ENCODE data around the gene ARL10. TPM values are rescaled to one million over a fixed set of nuclear protein-coding genes. Genes with fewer than 3 reads are reported as not detected.

ARL10 gene
- total RNA-seq, 2 experiments from 2014 or later = 9.3 to 12.2 TPM

DNA sequence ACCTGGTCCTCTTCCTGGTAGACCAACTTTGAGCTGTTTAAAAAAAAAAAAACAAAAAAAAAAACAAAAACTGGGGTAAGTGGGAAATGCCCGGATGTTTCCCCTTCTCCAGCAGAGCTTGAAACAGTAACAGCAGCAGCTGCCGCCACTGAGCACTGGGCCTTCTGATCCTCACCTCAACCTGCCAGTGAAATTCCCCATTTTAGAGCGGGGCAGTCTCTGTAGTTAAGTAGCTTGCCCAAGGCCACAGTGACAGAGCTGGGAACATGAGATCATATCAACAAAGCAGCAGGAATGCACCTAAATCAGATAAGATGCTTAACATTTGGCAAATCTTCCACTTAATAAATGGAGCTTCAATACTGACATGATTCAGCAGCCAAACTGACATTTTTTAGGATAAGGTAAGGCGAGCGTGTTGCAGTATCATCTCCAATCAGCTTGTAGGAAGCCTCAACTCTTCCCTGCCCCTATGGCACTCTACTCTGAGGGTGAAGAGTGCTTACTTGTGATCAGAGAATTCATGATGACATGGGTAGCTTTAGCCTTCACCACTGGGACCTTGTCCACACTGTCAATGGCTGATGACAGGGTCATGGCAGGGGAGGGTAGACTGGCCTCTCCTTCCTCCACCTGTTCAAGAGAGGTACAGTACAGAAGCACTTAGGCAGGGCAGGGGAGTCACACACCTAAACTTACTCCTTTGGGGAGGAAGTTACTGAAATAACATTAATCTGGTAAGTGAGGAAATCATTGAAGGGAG lies 13.0 kb upstream of the ARL10 start:
- Mint-ChIP-seq H3K36me3 (peaks cover 33% of the 10 kb centered on the region), H3K27ac (peak overlapping the region; percentile 36), H3K4me1 (ENCODE audit: low read depth) (peaks cover 13% of the 10 kb centered on the region), H3K4me3 (no peak overlapping the region), H3K27me3 (no peaks in the 10 kb centered on the region), H3K9me3 (no peaks in the 10 kb centered on the region)
- intact Hi-C loops (cut with micrococcal nuclease) = no loop called here
- no peak for DNase-seq
- POLR2A ChIA-PET = interaction anchor here (0.6 to 0.9 kb wide), 3 partner anchors 9 to 291 kb away, joined by 3 to 5 read pairs (median 3); partner anchors contain the start of gene KIAA1191
- CTCF ChIA-PET = interaction anchor here (1.6 kb wide), 1 partner anchor 9 kb away, joined by 5 read pairs; the partner anchor contains the start of gene KIAA1191

DNA sequence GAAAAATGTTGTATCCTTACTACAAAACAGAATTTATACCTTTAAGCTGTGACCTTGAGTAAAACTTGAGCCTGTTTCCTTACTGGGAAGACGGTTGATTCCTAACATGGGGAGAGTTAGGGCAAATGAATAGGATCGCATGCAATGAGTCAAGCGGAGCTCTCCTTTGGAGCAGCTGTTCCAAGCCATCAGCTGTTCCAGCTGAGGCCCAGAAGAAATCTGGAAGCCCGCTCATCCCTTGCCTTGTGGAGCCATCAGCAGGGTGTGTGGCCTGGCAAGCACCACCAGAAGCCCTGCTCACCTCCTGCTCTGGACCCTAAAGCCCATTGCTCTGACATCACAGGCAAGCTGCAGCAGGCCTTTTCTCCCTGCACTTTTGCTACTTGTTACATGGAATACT lies 11.8 kb upstream of the ARL10 start:
- ChIA-PET POLR2A (no interaction called here), CTCF (no interaction called here)
- no peaks in the 10 kb centered on the region for H3K27me3 Mint-ChIP-seq
- H3K9me3 Mint-ChIP-seq = no peaks in the 10 kb centered on the region
- H3K36me3 Mint-ChIP-seq = peaks cover 33% of the 10 kb centered on the region
- H3K4me3 Mint-ChIP-seq = no peak overlapping the region
- H3K27ac Mint-ChIP-seq = no peak overlapping the region
- DNase-seq = no peak
- peaks cover 20% of the 10 kb centered on the region for H3K4me1 Mint-ChIP-seq (ENCODE audit: low read depth)
- intact Hi-C loops (cut with micrococcal nuclease) = no loop called here

DNA sequence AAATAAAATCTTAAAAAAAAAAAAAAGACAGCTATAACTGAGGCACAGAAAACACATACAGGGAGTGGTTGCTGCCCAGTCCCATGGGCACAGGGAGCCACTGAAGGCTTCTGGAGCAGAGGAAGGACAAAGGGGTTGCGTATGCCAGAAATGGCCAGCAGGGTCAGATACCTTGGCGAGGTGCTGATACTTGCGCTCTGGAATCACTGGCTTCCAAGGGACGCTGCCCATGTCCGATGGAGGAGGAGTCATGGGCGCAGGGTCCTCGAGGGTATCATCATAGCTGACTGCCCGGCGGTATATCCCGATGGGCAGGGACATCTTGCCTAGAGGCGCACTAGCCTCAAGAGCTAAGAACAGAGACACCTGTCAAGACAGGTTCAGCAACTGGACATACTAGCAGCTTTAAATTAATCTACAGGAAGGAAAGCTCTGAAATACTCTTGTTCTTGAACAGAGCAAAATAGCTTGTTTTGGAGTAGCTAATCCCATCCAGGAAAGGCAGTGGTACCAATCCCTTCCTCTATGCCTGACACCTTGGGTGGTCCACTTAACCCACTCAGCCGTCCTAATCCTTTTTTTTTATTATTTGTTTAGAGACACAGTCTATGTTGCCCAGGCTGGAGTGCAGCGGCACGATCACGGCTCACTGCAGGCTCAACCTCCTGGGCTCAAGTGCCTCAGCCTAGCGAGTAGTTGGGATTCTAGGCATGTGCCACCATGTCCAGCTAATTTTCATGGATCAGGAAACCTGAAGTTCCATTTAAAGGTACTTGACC lies 9.7 kb upstream of the ARL10 start:
- CTCF ChIA-PET = no interaction called here
- Mint-ChIP-seq H3K9me3 (no peaks in the 10 kb centered on the region), H3K4me3 (no peak overlapping the region), H3K27me3 (no peaks in the 10 kb centered on the region), H3K27ac (no peak overlapping the region), H3K36me3 (peaks cover 25% of the 10 kb centered on the region), H3K4me1 (ENCODE audit: low read depth) (peaks cover 26% of the 10 kb centered on the region)
- intact Hi-C loops (cut with micrococcal nuclease) = no loop called here
- DNase-seq = no peak
- POLR2A ChIA-PET = no interaction called here

DNA sequence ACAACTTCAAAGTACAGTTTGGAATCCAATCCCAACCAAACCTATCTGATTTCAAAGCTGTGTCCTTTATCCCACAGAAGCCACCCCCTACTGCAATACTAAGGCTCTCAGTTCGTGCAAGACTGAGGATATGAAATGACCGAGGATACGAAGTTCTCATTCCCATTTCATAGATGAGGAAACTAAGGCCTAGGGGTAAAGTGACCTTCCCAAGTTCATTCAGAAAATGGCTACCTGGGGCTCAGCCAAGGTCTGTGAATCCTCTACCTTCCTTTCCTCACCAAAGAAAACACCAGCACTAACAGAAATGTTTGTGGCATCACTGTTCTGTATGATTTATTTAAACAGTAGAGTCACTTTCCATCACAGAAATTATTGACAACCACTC lies 9.1 kb upstream of the ARL10 start:
- CTCF ChIA-PET = no interaction called here
- peaks cover 25% of the 10 kb centered on the region for H3K36me3 Mint-ChIP-seq
- no peak for DNase-seq
- intact Hi-C loops (cut with micrococcal nuclease) = no loop called here
- no peaks in the 10 kb centered on the region for H3K9me3 Mint-ChIP-seq
- no peak overlapping the region for H3K4me3 Mint-ChIP-seq
- POLR2A ChIA-PET = no interaction called here
- peaks cover 26% of the 10 kb centered on the region for H3K4me1 Mint-ChIP-seq (ENCODE audit: low read depth)
- H3K27me3 Mint-ChIP-seq = no peaks in the 10 kb centered on the region
- no peak overlapping the region for H3K27ac Mint-ChIP-seq

DNA sequence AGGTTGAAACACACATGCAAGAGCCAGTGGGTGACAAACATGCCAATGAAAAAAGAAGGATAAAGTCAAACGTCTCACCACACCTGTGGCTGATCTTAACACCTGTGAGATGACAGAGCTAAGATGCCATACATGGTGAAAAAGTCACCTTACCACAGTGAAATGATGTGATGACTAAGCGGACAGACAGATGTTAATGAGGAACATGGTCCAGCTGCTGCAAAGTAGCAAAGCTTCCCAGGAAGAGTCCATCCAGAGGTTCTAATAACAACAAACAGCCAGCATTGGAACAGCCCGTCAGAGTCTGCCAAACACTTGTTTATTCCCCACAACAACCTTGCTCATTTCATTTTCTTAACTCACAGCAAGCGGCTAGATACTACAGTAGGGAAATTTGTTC lies 5.6 kb upstream of the ARL10 start:
- Mint-ChIP-seq H3K27ac (peak overlapping the region; percentile 8), H3K36me3 (peaks cover 18% of the 10 kb centered on the region), H3K9me3 (no peaks in the 10 kb centered on the region), H3K4me1 (ENCODE audit: low read depth) (peaks cover 37% of the 10 kb centered on the region), H3K27me3 (no peaks in the 10 kb centered on the region), H3K4me3 (peak overlapping the region; percentile 67)
- CTCF ChIA-PET = interaction anchor here (2.5 kb wide), 1 partner anchor 124 kb away, joined by 10 read pairs; no protein-coding TSS in a partner anchor
- POLR2A ChIA-PET = interaction anchor here (0.7 to 1.1 kb wide), 2 partner anchors 29 to 287 kb away, joined by 3 read pairs; partner anchors contain the start of genes HIGD2A and NOP16
- no peak for DNase-seq
- intact Hi-C loops (cut with micrococcal nuclease) = loop anchor here (5.0 kb wide), 1 partner anchor 178 kb away; the partner anchor contains the start of gene RNF44

DNA sequence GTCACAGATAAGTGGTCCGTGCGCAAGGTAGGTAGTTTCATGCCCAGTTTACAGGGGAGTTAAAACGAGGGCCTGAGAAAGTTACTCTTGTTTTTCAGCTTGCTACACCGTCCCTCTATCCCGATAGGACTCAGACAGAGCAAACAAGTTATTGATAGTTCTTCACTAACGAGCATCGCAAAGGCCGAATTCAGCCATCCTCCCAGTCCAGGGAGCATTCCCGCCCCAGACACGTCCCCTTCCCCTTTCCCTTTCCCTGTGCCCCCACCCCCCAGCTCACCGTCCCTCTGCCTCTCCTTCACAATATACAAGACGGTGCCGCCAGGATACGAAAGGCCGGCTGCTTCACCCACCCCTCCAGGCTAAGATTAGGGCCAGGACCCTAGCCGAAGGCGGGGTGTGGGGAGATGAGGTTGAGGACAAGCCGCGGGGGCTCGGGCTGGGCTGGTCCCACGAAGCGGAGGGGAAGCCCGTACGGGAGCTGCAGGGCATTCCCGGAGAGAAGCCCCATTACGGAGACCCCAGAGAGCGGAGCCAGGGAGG lies 4.3 kb upstream of the ARL10 start:
- DNase-seq = peak; percentile 37

DNA sequence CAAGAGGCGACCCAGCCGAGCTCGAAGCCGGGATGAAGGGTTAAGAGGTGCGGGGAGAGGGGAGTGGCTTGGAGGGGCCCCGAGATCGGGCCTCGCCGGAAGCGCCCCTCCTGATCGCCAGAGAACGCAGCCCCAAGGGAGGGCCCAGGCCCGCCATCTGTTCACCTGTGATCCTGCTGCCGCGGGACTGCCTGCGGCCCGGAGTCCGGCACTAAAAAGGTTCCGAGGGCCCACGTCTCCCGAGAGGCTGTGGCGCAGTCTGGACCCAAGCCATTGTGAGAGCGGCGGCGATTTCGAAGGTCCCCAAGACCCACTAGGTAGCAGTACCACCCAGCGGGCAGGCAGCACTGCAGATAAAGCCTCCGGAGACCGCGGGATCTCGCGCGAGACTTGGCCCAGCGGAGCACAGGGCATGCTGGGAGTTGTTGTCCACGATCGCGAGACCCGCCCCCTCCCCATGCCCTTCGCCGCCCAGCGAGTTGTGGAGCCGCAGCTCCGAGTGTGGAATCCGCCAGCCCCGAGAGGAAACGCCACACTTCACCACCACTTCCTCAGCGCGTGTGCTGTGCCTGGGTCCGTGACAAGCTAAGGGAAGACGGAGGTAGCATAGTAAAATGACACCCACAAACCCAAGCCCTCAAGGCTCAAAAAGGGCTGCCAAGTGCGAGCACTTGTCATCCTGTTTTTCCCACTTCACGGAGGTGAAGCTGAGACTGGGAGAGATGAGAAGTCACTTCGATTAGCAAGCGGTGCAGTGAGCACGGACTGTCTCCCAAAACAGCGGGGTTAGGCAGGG lies 3.7 kb upstream of the ARL10 start, which contains the start of gene KIAA1191:
Gene KIAA1191 (minus strand): TSS at position 328 of the 796 bp plus-strand sequence. CDS start 2,256 bp downstream, outside the sequence.
- Mint-ChIP-seq H3K4me1 (ENCODE audit: low read depth) (peaks cover 38% of the 10 kb centered on the region), H3K9me3 (no peaks in the 10 kb centered on the region), H3K36me3 (peaks cover 15% of the 10 kb centered on the region), H3K27me3 (no peaks in the 10 kb centered on the region), H3K4me3 (peak within 1 kb of the TSS; percentile 99), H3K27ac (peak within 1 kb of the TSS; percentile 90)
- CTCF ChIA-PET = interaction anchor here (1.1 to 2.5 kb wide), 6 partner anchors 9 to 632 kb away, joined by 3 to 10 read pairs (median 6); partner anchors contain the start of gene CLTB
- POLR2A ChIA-PET = interaction anchor here (0.7 to 1.5 kb wide), 5 partner anchors 9 to 176 kb away, joined by 3 to 5 read pairs (median 3); partner anchors contain the start of gene CLTB
- DNase-seq = peak; percentile 97
- intact Hi-C loops (cut with micrococcal nuclease) = loop anchor here (1.0 to 5.0 kb wide), 3 partner anchors 27 to 176 kb away; partner anchors contain the start of genes FAF2, HIGD2A, NOP16 and RNF44

More for the DNA sequence above, 4.3 kb upstream of the ARL10 start:
- Mint-ChIP-seq H3K27ac (peak overlapping the region; percentile 90), H3K4me3 (peak overlapping the region; percentile 99), H3K36me3 (peaks cover 14% of the 10 kb centered on the region), H3K4me1 (ENCODE audit: low read depth) (peaks cover 37% of the 10 kb centered on the region), H3K9me3 (no peaks in the 10 kb centered on the region), H3K27me3 (no peaks in the 10 kb centered on the region)
- CTCF ChIA-PET = interaction anchor here (1.4 to 2.5 kb wide), 4 partner anchors 9 to 126 kb away, joined by 3 to 10 read pairs (median 6); partner anchors contain the start of gene CLTB
- POLR2A ChIA-PET = interaction anchor here (0.7 to 1.1 kb wide), 3 partner anchors 9 to 55 kb away, joined by 3 to 5 read pairs (median 3); partner anchors contain the start of gene CLTB
- intact Hi-C loops (cut with micrococcal nuclease) = loop anchor here (1.0 to 5.0 kb wide), 2 partner anchors 27 to 176 kb away; partner anchors contain the start of genes HIGD2A, NOP16 and RNF44

DNA sequence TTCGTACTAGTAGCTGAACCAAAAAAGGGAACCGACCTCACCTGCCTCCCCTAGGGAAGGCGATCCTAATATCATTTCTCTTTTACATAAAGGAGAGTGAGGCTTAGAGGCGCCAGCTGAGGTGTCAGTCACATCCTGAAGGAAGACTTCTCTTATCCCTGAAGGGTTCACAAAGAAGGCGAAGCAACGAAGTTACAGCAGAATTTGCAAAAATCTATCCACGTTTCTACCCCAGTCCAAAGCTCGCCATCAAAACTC lies 3.1 kb upstream of the ARL10 start:
- intact Hi-C loops (cut with micrococcal nuclease) = loop anchor here (2.0 to 5.0 kb wide), 2 partner anchors 87 to 175 kb away; partner anchors contain the start of genes FAF2 and RNF44
- CTCF ChIA-PET = interaction anchor here (1.1 to 2.5 kb wide), 5 partner anchors 10 to 632 kb away, joined by 3 to 10 read pairs (median 6); partner anchors contain the start of gene CLTB
- DNase-seq = no peak
- Mint-ChIP-seq H3K4me3 (peak overlapping the region; percentile 99), H3K27ac (peak overlapping the region; percentile 90), H3K9me3 (no peaks in the 10 kb centered on the region), H3K27me3 (no peaks in the 10 kb centered on the region), H3K4me1 (ENCODE audit: low read depth) (peaks cover 40% of the 10 kb centered on the region), H3K36me3 (peaks cover 18% of the 10 kb centered on the region)
- POLR2A ChIA-PET = interaction anchor here (0.7 to 1.5 kb wide), 4 partner anchors 10 to 176 kb away, joined by 3 to 5 read pairs (median 3); no protein-coding TSS in a partner anchor

DNA sequence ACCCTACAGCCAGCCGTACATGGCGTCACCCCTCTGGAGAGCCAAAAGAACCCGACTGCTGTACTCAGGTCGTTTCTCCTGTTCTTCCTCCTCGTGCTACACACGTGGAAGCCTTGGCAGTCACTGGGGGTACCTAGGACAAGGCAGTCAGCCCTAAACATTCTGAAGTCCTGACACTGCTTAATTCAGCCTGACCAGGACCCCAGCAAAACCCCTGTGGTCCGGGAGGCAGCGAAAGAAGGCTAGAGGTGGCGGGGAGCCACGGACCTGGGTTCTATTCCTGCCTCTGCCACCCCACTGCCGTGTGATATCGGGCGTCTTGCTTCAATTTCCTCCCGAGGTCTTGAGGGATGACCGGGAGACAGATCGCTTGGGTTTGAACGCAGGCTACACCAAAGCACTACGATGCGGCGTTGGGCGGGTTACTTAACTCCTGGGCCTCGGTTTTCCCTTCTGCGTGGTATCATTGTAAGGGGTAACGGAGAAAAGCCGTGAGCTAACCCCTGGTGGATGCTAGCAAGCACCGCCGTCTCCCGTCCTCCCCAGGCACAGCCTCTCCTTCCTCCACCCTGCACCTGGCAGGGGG lies 429 bp upstream of the ARL10 start:
- H3K9me3 Mint-ChIP-seq = no peaks in the 10 kb centered on the region
- H3K27ac Mint-ChIP-seq = peak overlapping the region; percentile 18
- intact Hi-C loops (cut with micrococcal nuclease) = loop anchor here (1.0 to 5.0 kb wide), 2 partner anchors 24 to 172 kb away; partner anchors contain the start of gene RNF44
- ChIA-PET POLR2A (no interaction called here), CTCF (no interaction called here)
- peaks cover 26% of the 10 kb centered on the region for H3K4me1 Mint-ChIP-seq (ENCODE audit: low read depth)
- H3K36me3 Mint-ChIP-seq = peaks cover 16% of the 10 kb centered on the region
- DNase-seq = no peak
- H3K27me3 Mint-ChIP-seq = no peaks in the 10 kb centered on the region
- H3K4me3 Mint-ChIP-seq = peak overlapping the region; percentile 73

DNA sequence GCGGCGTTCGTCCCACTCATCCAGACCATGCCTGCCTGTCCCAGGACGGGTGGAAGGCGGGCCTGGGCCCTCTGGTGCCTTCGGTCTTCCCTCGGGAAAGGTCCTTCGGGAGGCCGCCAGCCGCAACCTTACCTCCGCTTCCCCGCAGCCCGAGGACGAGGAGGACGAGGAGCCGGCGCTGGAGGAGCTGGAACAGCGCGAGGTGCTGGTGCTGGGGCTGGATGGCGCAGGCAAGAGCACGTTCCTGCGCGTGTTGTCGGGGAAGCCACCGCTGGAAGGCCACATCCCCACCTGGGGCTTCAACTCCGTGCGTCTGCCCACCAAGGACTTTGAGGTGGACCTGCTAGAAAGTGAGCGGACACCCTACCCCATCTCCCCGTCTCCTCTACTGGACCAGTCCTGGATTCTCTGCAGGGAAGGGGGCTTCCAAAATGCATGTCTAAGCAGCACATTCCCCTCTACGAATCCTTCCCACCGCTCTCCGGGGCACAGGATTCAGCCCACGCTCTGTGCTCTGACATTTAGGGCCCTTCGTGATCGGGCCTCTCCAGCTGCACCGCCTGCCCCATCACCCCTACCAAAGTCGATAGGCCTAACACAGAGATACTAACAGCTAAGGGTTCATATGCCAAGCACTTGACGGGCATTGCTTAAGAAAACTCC lies 1.1 kb downstream of the ARL10 start:
- CTCF ChIA-PET = interaction anchor here (1.6 kb wide), 1 partner anchor 81 kb away, joined by 3 read pairs; no protein-coding TSS in a partner anchor
- Mint-ChIP-seq H3K36me3 (peaks cover 22% of the 10 kb centered on the region), H3K4me3 (peak overlapping the region; percentile 71), H3K9me3 (no peaks in the 10 kb centered on the region), H3K4me1 (ENCODE audit: low read depth) (peaks cover 25% of the 10 kb centered on the region), H3K27me3 (no peaks in the 10 kb centered on the region), H3K27ac (no peak overlapping the region)
- DNase-seq = no peak
- intact Hi-C loops (cut with micrococcal nuclease) = no loop called here
- POLR2A ChIA-PET = no interaction called here

All from activated CD4-positive, alpha-beta memory T cell treated with anti-CD3 and anti-CD28 coated beads for 36 hours (primary cell).